OCI-LY3 (cell line): Measurements from ENCODE around the gene ZFAND3.
A peak's percentile ranks its signal among the peaks of the same experiment; 100 is the strongest.

Source experiments
- H2AFZ ChIP-seq: fragments of 200-600, 300-600 bp; shearing (Covaris generic); 2 replicates; pipeline ENCODE4 v1.6.0; 2014; ENCODE audit warnings: antibody characterized with exemption, low read depth, low read length
- H3K27ac ChIP-seq: fragments of 200-600, 300-600 bp; sonication (generic); 2 replicates; pipeline ENCODE4 v1.5.1; 2014; ENCODE audit warnings: mild to moderate bottlenecking, low read length, moderate library complexity, mixed read lengths
- H3K27me3 ChIP-seq: fragments of 200-600, 300-600 bp; sonication (generic); 2 replicates; pipeline ENCODE4 v1.6.1; 2014; ENCODE audit warnings: low read depth, low read length, mixed read lengths
- H3K36me3 ChIP-seq: fragments of 200-600, 300-600 bp; sonication (generic); replicated peaks from 2 replicates; pipeline ENCODE3; 2014; ENCODE audit warnings: low read depth, low read length, mixed read lengths
- H3K4me1 ChIP-seq: fragments of 300-600, 200-600 bp; sonication (generic); 2 replicates; pipeline ENCODE4 v1.6.1; 2014; ENCODE audit warnings: low read length, mixed read lengths
- H3K4me2 ChIP-seq: fragments of 200-600, 300-600 bp; sonication (generic); 2 replicates; pipeline ENCODE4 v1.6.1; 2014; ENCODE audit warnings: low read length, mixed read lengths
- H3K4me3 ChIP-seq: fragments of 300-600, 200-600 bp; sonication (generic); 2 replicates; pipeline ENCODE4 v1.5.1; 2014; ENCODE audit warnings: antibody characterized with exemption, mild to moderate bottlenecking, low read length, moderate library complexity
- H3K79me2 ChIP-seq: fragments of 300-600, 200-600 bp; shearing (Covaris generic); 2 replicates; pipeline ENCODE4 v1.6.1; 2014; ENCODE audit warnings: mild to moderate bottlenecking, low read length, mixed read lengths
- H3K9ac ChIP-seq: fragments of 300-600, 200-600 bp; shearing (Covaris generic); 2 replicates; pipeline ENCODE4 v1.6.0; 2014; ENCODE audit warnings: mild to moderate bottlenecking, low read length, moderate library complexity
- H3K9me3 ChIP-seq: fragments of 200-600, 300-600 bp; shearing (Covaris generic); 2 replicates; pipeline ENCODE4 v1.6.1; 2014; ENCODE audit warnings: low read length, mixed read lengths; ENCODE audit not compliant: insufficient read depth
- H4K20me1 ChIP-seq: fragments of 200-600, 300-600 bp; sonication (generic); 2 replicates; pipeline ENCODE4 v1.6.1; 2016; ENCODE audit warnings: low read length, mixed read lengths; ENCODE audit not compliant: insufficient read depth
- CTCF ChIP-seq: fragments of 200-600, 300-600 bp; sonication (generic); IDR thresholded peaks from 2 replicates; pipeline ENCODE4 v1.5.1; 2014; ENCODE audit warnings: antibody characterized with exemption, low read length, low read depth
- EZH2phosphoT487 ChIP-seq: fragments of 200-600 bp; shearing (Covaris generic); IDR thresholded peaks from 2 replicates; pipeline ENCODE4 v1.6.1; 2018; ENCODE audit warnings: antibody characterized with exemption, mixed run types, low read depth

The ZFAND3 gene

GRCh38 chr6:38152620-38153019 is 333.1 kb downstream of the ZFAND3 start:
- Histone ChIP-seq H3K27ac (no peak overlapping the region), H3K79me2 (no peaks in the 10 kb centered on the region), H2AFZ (no peak overlapping the region), H3K27me3 (no peaks in the 10 kb centered on the region), H3K4me3 (no peak overlapping the region), H3K9me3 (no peaks in the 10 kb centered on the region), H4K20me1 (peaks cover 4% of the 10 kb centered on the region; the same call in 1 of the 2 replicates), H3K9ac (no peak overlapping the region), H3K36me3 (peaks cover 12% of the 10 kb centered on the region), H3K4me1 (peaks cover 33% of the 10 kb centered on the region), H3K4me2 (peak overlapping the region; percentile 79; the same call in 1 of the 2 replicates)
- TF ChIP-seq EZH2phosphoT487 (no peak), CTCF (no peak)

- TF ChIP-seq EZH2phosphoT487 (no peak), CTCF (no peak)
- Histone ChIP-seq H3K9ac (peak overlapping the region; percentile 44), H3K4me2 (peak overlapping the region; percentile 79), H2AFZ (no peak overlapping the region), H3K9me3 (no peaks in the 10 kb centered on the region), H3K4me1 (peaks cover 27% of the 10 kb centered on the region), H3K27ac (peak overlapping the region; percentile 74), H3K27me3 (no peaks in the 10 kb centered on the region), H3K4me3 (peak overlapping the region; percentile 63), H3K79me2 (no peaks in the 10 kb centered on the region), H3K36me3 (peaks cover 12% of the 10 kb centered on the region), H4K20me1 (peaks cover 4% of the 10 kb centered on the region; the same call in 1 of the 2 replicates)
Measured at GRCh38 chr6:38153076-38153797, 333.7 kb downstream of the ZFAND3 start.

GRCh38 chr6:38153798-38154345 is 334.3 kb downstream of the ZFAND3 start:
- no peaks in the 10 kb centered on the region for H3K79me2 ChIP-seq
- H3K4me2 ChIP-seq: peak overlapping the region; percentile 79
- peak overlapping the region; percentile 44 for H3K9ac ChIP-seq
- H3K27me3 ChIP-seq: no peaks in the 10 kb centered on the region
- H3K27ac ChIP-seq: peak overlapping the region; percentile 74
- H2AFZ ChIP-seq: no peak overlapping the region
- H4K20me1 ChIP-seq: peaks cover 4% of the 10 kb centered on the region; the same call in 1 of the 2 replicates
- peak overlapping the region; percentile 63 for H3K4me3 ChIP-seq
- H3K36me3 ChIP-seq: peaks cover 8% of the 10 kb centered on the region
- peaks cover 24% of the 10 kb centered on the region for H3K4me1 ChIP-seq
- no peaks in the 10 kb centered on the region for H3K9me3 ChIP-seq
- TF ChIP-seq EZH2phosphoT487 (no peak), CTCF (no peak)

- H3K4me1 ChIP-seq: peaks cover 24% of the 10 kb centered on the region
- H3K27me3 ChIP-seq: no peaks in the 10 kb centered on the region
- no peak overlapping the region for H3K4me3 ChIP-seq
- peaks cover 4% of the 10 kb centered on the region; the same call in 1 of the 2 replicates for H4K20me1 ChIP-seq
- H3K9ac ChIP-seq: no peak overlapping the region
- peaks cover 8% of the 10 kb centered on the region for H3K36me3 ChIP-seq
- H3K4me2 ChIP-seq: peak overlapping the region; percentile 79
- no peak overlapping the region for H3K27ac ChIP-seq
- H2AFZ ChIP-seq: no peak overlapping the region
- TF ChIP-seq CTCF: no peak
- no peak for TF ChIP-seq EZH2phosphoT487
- H3K9me3 ChIP-seq: no peaks in the 10 kb centered on the region
- H3K79me2 ChIP-seq: no peaks in the 10 kb centered on the region
Measured at GRCh38 chr6:38154731-38155130, 335.2 kb downstream of the ZFAND3 start.
